ENCODE data around the gene TUT4.

DNA sequence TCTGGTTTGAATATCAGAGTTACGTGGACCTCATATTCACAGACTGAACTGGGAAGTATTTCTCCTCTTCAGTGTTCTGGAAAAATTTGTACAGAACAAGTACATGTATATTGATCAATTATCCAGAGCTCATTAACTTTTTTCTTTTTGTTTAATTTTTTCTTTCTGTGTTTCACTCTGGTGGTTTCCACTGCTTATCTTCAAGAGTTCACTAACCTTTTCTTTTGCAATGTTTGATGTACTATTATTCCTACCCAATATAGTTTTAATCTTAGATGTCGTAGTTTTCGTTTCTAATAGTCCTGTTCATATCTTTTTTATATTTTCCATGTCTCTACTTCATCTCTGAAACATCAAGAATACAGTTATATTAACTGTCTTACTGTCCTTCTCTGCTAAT lies 46.5 kb downstream of the TUT4 start:
- TF ChIP-seq, protein P1, sequence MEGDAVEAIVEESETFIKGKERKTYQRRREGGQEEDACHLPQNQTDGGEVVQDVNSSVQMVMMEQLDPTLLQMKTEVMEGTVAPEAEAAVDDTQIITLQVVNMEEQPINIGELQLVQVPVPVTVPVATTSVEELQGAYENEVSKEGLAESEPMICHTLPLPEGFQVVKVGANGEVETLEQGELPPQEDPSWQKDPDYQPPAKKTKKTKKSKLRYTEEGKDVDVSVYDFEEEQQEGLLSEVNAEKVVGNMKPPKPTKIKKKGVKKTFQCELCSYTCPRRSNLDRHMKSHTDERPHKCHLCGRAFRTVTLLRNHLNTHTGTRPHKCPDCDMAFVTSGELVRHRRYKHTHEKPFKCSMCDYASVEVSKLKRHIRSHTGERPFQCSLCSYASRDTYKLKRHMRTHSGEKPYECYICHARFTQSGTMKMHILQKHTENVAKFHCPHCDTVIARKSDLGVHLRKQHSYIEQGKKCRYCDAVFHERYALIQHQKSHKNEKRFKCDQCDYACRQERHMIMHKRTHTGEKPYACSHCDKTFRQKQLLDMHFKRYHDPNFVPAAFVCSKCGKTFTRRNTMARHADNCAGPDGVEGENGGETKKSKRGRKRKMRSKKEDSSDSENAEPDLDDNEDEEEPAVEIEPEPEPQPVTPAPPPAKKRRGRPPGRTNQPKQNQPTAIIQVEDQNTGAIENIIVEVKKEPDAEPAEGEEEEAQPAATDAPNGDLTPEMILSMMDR (IDR thresholded peaks at IDR 0.05; ENCODE audit: insufficient read depth, low read length, poor library complexity, severe bottlenecking): no peak
- TF ChIP-seq EZH2phosphoT487 (conservative IDR thresholded peaks at IDR 0.05; ENCODE audit: low read length): no peak

All from SU-DHL-6 (cell line).